GM08714 (cell line): ENCODE data around the gene FBXO31.
"Not testable (repeated sequence)": the region's sequence is repeated elsewhere in the genome, so short reads cannot be mapped to it uniquely, and the experiment has no call there.

Source experiments
- H3K4me3 ChIP-seq: fragments of 200-500 bp; sonication (Bioruptor generic); 2 replicates; pipeline ENCODE4 v1.5.1; 2014; ENCODE audit warnings: mild to moderate bottlenecking, low read length, inconsistent platforms
- ZNF274 ChIP-seq: IDR thresholded peaks from 2 replicates; pipeline ENCODE4 v1.6.1; 2012; ENCODE audit warnings: mild to moderate bottlenecking, low read depth, low read length

The FBXO31 gene

DNA sequence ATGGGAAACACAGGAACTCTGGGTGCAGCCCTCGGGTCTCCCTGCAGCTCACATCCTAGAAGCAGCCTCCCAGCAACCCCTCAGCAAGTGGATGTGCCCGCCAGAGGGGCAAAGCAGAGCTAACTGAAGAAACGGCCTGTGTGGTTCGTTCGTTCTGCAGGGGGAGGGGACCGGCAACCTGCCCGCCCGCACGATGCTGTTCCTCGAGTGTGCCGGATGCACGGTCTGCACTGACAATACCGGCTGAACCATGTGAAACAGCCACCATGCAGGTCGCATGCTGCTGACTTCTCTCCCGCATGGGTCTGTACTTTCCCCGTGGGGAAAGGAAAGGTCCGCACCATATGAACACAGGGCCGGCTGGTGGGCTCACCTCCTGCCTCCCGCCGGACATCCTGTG, 41.1 kb downstream of the FBXO31 start:
- TF ChIP-seq ZNF274: no peak
- H3K4me3 ChIP-seq: no peak overlapping the region

- no peak overlapping the region for H3K4me3 ChIP-seq
- no peak for TF ChIP-seq ZNF274
Observed at GRCh38 chr16:87340198-87340597, 43.4 kb downstream of the FBXO31 start.

GRCh38 chr16:87339724-87340105, 43.9 kb downstream of the FBXO31 start:
- not testable (repeated sequence) for H3K4me3 ChIP-seq

DNA sequence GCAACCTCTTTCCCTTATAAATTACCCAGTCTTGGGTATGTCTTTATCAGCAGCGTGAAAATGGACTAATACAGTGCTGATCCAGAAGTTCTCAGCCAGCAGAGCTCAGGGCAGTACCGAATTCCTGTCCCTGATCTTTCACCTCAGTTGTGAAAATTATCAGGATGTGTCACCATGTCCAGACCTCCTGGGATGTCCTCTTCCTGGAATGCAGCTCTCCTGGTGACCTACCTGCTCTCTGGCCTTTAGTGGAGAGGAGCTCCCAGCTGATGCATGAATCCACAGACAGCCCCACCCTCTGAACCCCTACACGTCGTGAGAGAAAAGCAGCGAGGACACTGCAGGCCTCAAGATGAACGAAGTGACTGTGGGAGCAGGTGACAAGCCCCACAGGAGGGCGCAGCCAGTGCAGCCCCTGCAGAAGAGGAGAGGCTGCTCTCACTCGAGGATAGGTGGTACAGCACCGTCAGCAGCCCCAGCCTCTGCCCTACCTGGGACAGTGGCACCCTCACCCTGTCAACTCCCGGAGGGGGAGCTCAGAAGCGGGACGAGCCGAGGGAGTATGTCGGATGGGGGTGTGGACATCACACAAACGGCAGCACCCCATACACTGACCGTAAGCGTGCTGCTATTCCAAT, 44.4 kb downstream of the FBXO31 start:
- TF ChIP-seq ZNF274: no peak

DNA sequence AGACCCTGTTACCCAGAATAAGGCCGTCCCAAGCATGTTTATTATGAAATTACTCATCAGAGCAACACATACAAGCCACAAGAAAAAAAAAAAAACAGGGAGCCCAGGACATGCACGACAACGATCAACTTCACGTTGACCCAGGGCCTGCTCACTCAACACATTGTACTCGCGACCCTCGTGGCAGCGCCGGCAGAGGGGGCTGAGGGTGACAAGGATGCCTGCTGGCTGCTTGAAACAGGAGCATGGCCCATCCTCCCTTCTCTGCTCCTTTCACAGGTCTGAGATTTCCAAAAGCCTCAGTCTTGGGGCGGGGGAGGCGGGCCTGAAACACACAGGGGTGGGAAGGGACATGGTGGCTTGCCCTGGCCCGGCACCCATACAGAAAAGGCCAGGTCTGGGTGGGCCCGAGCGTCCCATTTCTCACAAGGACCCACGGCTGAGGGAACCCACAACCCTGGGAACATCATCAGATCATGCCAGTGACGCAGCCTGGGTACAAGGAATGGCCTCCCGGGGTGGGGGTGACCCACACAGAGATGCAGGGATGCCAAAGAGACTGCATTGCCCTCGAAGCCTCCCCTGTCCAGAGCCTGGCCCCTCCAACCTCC, 45.3 kb downstream of the FBXO31 start:
- no peak overlapping the region for H3K4me3 ChIP-seq
- TF ChIP-seq ZNF274: no peak

More for the DNA sequence above, 44.4 kb downstream of the FBXO31 start:
- H3K4me3 ChIP-seq: no peak overlapping the region

GRCh38 chr16:87337262-87337771, 46.3 kb downstream of the FBXO31 start:
- no peak overlapping the region for H3K4me3 ChIP-seq
- no peak for TF ChIP-seq ZNF274

GRCh38 chr16:87336434-87337240, 46.9 kb downstream of the FBXO31 start:
- TF ChIP-seq ZNF274: no peak
- H3K4me3 ChIP-seq: no peak overlapping the region

DNA sequence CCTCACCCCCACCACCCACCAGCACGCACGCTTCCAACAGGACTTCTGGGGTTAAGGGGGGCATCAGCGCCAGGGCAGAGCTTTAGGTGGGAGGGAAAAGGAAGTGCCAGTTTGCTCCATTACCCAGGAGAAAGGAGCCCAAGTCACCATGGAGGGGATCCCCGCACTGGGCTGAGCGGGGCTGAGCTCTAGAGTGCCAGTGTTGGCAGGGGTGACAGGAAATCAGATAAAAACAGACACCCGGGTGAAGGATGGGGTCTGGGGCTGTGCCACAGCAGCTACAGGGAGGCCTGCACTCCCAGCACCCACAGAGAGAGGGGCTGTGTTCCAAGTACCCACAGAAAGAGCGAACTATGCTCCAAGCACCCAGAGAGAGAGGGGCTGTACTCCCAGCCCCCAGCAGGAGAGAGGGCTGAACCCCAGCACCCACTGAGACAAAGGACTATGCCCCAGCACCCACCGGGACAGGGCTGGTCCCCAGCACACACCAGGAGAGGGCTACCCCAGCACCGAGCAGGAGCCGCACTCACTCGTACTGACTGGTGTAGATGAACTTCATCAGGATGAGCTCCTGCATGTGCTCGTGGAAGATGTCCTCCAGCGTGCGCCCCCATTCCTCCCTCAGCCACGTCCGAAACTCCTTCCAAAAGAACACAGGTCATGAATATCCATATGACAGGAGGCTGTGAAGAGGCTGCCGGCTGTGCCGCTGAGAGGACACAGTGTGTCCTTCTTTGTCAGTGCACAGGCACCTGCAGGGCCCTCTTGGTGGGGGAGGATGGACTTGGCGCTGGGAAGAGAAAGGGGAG, 47.7 kb downstream of the FBXO31 start:
- H3K4me3 ChIP-seq: no peak overlapping the region
- no peak for TF ChIP-seq ZNF274

DNA sequence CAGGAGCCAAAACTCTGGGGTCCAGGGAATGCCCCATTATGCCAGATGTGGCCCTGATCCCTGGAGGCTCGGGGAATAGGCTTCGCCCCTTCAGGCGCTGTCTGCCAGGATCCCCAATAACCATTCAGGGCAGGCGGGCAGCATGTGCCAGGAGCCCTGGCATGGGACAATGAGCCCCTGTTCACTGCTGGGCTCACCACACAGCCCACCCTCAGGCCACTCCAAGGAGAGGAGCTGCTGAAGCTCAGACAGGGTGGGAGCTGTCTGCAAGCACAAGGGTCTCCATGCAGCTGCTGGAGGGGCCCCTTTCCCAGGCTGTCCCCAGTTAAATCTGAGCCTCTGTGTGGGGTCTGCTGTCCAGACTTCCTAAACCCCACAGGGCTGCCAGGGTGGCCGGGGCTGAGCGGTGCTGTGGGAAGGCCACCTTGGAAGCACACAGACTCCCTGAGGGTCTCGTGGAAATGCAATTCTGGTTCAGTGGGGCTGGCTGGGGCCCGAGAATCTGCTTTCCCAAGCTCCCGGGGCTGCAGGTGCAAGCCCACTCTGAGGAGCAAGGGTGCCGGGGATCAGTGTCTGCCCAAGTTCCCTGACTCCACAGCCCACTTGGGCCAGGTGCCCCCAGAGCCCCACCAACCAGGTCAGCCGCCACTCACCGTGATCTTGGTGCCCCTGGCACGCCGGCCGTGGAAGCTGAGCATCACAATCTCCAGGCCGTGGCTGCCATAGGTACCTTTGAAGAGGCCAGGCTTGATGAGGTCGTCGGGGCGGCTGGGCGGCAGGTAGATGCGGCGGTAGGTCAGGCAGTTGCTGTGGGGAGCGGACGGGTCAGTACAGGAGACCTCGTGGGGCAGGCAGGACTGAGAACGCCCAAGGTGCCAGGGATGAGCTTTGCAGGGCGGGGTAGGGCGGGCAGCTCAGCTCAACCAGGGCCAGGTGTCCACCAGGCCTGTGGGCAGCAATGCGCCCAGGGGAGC, 48.6 kb downstream of the FBXO31 start:
- TF ChIP-seq ZNF274: no peak
- no peak overlapping the region for H3K4me3 ChIP-seq

- no peak for TF ChIP-seq ZNF274
Observed at GRCh38 chr16:87333581-87334331, 49.8 kb downstream of the FBXO31 start.

GRCh38 chr16:87333101-87333500, 50.5 kb downstream of the FBXO31 start:
- no peak for TF ChIP-seq ZNF274
- H3K4me3 ChIP-seq: no peak overlapping the region

More at GRCh38 chr16:87333581-87334331, 49.8 kb downstream of the FBXO31 start:
- H3K4me3 ChIP-seq: no peak overlapping the region

- H3K4me3 ChIP-seq: no peak overlapping the region
- no peak for TF ChIP-seq ZNF274
Observed at GRCh38 chr16:87332150-87332549, 51.4 kb downstream of the FBXO31 start.
